ENCODE measurements around the gene ITPR1. TPM values are rescaled to one million over a fixed set of nuclear protein-coding genes. Genes with fewer than 3 reads are reported as not detected.
"Not testable (repeated sequence)": the region's sequence is repeated elsewhere in the genome, so short reads cannot be mapped to it uniquely, and the experiment has no call there.

Gene ITPR1
- 10 to 100 TPM; 78.7 to 80.4 TPM for total RNA-seq
- 10 to 100 TPM in 1 of 3 donors, 1 to 10 TPM in 2; 8.3 to 10.6 (median 9.7) TPM for polyA plus RNA-seq
- total RNA-seq: 141 to 238 (median 191) reads per million in 6 experiments

DNA sequence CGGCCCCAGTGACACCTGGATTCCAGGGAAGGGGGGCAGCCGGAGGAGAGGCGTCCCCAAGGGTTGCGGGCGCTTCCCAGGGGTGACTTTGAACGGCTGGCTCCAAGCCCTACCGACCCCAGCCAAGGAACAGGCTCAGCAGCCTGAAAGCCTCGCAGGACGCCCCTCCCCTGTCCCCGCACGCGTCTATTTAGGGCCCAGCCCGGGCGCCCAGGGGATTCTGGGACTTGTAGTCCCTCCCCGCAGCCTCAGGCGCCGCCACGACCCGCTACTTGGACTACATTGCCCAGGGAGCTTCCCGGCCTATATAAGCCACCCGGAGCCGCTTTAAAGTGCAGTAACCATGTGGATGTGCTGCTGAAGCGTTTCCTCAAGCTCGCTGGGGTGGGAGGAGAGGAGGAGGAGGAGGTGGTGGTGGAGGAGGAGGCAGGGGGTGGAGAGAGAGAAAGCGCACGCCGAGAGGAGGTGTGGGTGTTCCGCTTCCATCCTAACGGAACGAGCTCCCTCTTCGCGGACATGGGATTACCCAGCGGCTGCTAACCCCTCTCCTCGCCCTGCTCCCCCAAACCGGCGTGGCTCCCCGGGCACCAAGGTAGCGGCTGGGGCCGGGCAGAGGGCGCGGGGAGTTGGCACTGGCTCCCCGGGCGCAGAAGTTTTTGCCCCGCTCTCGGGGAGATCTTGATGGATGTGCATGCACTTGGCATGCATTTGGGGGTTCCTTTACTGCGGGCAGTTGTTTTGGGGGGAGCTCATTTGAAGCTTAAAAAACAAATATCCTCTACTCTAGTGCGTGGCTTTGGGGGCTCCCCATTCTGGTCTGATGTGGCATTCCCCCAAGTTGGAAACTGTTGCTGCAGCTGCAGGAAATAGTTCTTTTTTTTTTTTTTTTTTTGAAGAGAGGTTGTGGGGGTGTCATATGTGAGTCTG, at the start of gene ITPR1:
ITPR1 (plus strand) TSS at position 335 of the 927 bp plus-strand sequence. CDS start 23,144 bp downstream, outside the sequence.
- POLR2A ChIA-PET: interaction anchor here (0.6 to 4.5 kb wide), 24 partner anchors 11 to 1301 kb away, joined by 3 to 87 read pairs (median 5); partner anchors contain the start of genes EDEM1, SETMAR and SUMF1
- H3K9me3 Mint-ChIP-seq: no peaks in the 10 kb centered on the region
- ATAC-seq: peak; percentile 85 to 87
- H3K4me3 Mint-ChIP-seq: peak within 1 kb of the TSS; percentile 93 to 98 (median 97)
- peaks cover 29 to 58% (median 37%) of the 10 kb centered on the region in 4 donors for H3K4me1 Mint-ChIP-seq
- DNase-seq: peak; percentile 90 to 100 (median 98)
- H3K36me3 Mint-ChIP-seq: peaks cover 0 to 13% (median 0%) of the 10 kb centered on the region in 3 donors
- no peaks in the 10 kb centered on the region for H3K27me3 Mint-ChIP-seq
- H3K27ac Mint-ChIP-seq: peak within 1 kb of the TSS; percentile 81 to 96 (median 93)

DNA sequence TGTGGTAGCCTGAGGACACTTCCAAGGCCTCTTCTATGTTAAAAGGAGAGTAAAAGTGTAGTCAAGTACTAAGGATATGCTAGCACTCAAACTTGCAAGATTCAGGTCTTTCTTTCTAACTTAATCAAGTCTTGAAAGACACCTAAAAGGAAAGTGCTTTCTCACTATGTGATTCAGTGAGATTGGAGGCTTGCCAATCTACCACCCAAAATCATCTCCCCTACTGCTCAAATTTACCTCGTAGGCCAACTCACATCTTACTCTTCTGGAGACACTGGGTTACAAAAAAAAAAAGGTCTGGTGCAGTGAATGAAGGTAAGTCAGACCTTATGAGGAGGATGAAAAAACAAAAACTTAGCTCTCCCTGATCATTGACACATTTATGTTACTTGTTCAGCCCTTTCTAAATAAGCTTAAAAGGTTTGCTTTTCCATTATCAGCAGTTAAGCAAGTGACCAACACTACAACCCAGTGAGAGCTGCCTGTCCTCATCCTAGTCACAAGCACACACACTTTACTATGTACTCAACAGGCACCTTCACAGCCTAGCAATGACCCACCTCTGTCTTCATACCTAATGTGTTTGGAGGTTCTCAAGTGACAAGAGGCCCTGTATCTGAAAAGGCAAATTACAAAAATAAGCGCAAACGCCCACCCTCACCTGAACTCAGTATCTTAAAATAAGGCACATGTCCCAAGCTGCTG, 45.7 kb upstream of the ITPR1 start:
- Mint-ChIP-seq H3K4me3 (no peak overlapping the region), H3K27ac (no peak overlapping the region), H3K27me3 (no peaks in the 10 kb centered on the region), H3K36me3 (peaks cover 3 to 84% (median 15%) of the 10 kb centered on the region in 3 donors), H3K4me1 (peaks cover 0 to 2% (median under 1%) of the 10 kb centered on the region in 4 donors), H3K9me3 (no peaks in the 10 kb centered on the region)
- DNase-seq: no peak
- POLR2A ChIA-PET: no interaction called here
- no peak for ATAC-seq

DNA sequence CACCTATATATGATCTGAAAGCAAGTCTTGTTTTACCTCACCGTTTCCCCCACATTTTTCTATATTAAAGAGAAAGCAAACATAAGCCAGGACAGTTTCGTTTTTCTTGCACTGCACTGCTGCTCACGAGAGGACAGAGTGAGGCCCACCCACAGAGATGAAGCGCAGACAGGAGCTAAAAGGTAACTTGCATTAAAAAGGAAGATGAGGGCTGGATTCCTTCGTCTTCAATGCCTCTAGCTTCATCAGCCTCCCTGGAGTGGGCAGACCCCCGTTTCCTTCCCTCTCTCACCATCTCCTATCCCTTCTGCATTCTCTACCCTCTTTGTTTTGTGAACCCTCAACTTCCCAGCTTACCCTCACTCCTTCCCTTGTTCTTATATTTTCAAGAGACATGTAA, 45.0 kb upstream of the ITPR1 start:
- Mint-ChIP-seq H3K4me3 (no peak overlapping the region), H3K36me3 (peaks cover 0 to 82% (median 14%) of the 10 kb centered on the region in 3 donors), H3K4me1 (peaks cover 0 to 2% (median under 1%) of the 10 kb centered on the region in 4 donors), H3K9me3 (no peaks in the 10 kb centered on the region), H3K27me3 (no peaks in the 10 kb centered on the region), H3K27ac (peak overlapping the region in 1 of 10 donors; percentile 63)
- POLR2A ChIA-PET: no interaction called here
- ATAC-seq (no peak), DNase-seq (no peak)

DNA sequence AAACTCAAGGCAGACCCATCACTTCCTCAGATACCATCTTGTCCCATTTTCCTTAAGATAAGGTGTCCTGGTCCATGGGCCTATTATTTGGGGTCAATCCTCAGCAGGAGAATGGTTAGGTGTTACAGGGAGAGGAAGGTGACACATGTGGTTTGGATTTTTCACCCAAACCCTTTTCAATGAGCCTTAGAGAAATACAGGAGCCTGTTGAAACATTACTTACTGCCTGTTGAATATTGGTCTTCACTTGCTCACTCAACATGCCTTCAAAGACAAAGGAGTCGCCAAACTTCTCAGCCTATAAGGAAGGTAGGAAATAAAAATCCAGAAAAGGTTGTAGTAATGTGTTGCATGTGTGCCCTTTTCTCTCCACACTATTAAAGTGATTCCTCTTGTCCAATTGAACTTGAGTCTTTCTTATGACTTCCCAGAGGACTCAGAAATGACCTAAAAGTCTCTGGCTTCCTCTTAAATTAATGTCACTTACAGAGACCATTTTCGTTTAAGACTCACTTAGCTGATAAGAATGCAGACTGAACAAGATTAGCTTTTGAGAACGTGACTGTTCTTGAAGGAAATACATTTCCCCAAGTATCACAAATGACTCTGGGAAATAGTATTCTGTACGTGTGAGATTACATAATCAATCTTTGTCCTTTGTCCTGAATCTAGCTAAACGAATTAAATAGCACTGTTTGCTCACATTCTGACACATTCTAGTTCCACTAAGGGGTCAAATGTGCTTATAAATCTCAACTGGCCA, 43.9 kb upstream of the ITPR1 start:
- Mint-ChIP-seq H3K27ac (peak overlapping the region in 1 of 10 donors; percentile 17), H3K36me3 (peaks cover 0 to 71% (median 14%) of the 10 kb centered on the region in 3 donors), H3K9me3 (no peaks in the 10 kb centered on the region), H3K4me1 (peaks cover 0 to 2% (median under 1%) of the 10 kb centered on the region in 4 donors), H3K4me3 (no peak overlapping the region), H3K27me3 (no peaks in the 10 kb centered on the region)
- POLR2A ChIA-PET: no interaction called here
- DNase-seq: no peak
- ATAC-seq: no peak

DNA sequence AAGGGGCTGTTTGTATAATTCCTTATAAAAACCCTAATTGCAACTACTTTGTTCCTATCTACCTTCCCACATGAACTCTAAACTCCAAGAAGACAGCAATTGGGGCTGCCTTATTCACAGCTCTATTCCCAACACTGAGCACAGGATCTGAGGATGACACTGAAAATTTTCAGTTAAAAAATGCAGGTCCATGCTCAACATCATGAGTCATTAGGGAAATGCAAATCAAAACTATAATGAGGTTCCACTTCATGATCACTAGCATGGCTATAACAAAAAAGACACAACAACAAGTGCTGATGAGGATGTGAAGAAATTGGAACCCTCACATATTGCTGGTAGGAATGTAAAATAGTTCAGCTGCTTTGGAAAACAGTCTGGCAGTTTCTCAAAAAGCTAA, 39.0 kb upstream of the ITPR1 start:
- Mint-ChIP-seq H3K9me3 (no peaks in the 10 kb centered on the region), H3K36me3 (peaks cover 0 to 33% (median 7%) of the 10 kb centered on the region in 3 donors)
- POLR2A ChIA-PET: interaction anchor here (1.2 kb wide), 1 partner anchor 39 kb away, joined by 3 read pairs; the partner anchor contains the start of gene ITPR1

DNA sequence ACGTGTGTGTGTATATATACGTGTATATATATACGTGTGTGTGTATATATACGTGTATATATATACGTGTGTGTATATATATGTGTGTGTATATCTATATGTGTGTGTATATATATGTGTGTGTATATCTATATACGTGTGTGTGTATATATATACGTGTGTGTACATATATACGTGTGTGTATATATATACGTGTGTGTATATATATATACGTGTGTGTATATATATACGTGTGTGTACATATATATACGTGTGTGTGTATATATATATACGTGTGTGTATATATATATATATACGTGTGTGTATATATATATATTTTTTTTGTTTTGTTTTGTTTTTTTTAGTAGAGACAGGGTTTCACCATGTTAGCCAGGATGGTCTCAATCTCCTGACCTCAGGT, 36.4 kb upstream of the ITPR1 start:
- peaks cover 0 to 10% (median 4%) of the 10 kb centered on the region in 3 donors for H3K36me3 Mint-ChIP-seq
- POLR2A ChIA-PET, ATAC-seq, H3K4me3 Mint-ChIP-seq, DNase-seq, H3K9me3 Mint-ChIP-seq, H3K4me1 Mint-ChIP-seq, H3K27me3 Mint-ChIP-seq, H3K27ac Mint-ChIP-seq: not testable (repeated sequence)

More for the DNA sequence above, 39.0 kb upstream of the ITPR1 start:
- Mint-ChIP-seq H3K27ac (peak overlapping the region in 1 of 10 donors; percentile 16), H3K4me1 (peaks cover 2 to 7% (median 4%) of the 10 kb centered on the region in 4 donors), H3K4me3 (no peak overlapping the region), H3K27me3 (no peaks in the 10 kb centered on the region)
- ATAC-seq (no peak), DNase-seq (no peak)

DNA sequence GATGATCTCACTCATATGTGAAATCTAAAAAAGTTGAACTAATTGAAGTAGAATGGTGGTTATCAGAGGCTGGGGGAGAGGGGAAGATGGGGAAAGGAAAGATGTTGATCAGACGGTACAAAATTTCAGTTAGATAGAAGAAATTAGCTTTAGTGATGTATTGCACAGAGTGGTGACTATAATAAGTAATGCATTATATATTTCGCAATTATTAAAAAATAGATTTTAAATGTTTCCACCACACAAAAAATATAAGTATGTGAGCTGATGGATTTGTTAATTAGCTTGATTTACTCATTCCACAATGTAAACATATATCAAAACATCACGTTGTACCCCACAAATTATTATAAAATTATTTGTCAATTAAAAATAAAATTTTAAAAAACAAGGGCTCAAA, 34.2 kb upstream of the ITPR1 start:
- Mint-ChIP-seq H3K9me3 (no peaks in the 10 kb centered on the region), H3K27me3 (no peaks in the 10 kb centered on the region), H3K27ac (no peak overlapping the region), H3K4me3 (no peak overlapping the region), H3K36me3 (peaks cover 0 to 4% (median 0%) of the 10 kb centered on the region in 3 donors), H3K4me1 (peaks cover 7 to 11% (median 7%) of the 10 kb centered on the region in 4 donors)
- DNase-seq: no peak
- POLR2A ChIA-PET: no interaction called here
- ATAC-seq: no peak

DNA sequence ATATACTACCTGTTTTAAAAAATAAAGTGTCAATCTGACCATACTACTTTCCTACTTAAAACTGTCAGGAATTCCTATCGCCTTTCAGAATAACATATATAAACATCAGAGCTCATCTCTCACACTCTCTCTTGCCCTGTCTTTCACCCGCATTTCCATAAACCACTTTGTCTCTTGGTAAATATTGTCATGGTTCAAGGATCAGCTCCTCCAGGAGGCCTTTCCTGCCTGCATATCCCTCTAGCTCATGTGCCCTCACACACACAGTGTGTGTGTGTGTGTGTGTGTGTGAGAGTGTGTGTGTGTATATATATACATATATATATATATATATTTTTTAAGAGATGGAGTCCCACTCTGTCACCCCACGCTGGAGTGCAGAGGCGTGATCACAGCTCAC, 32.8 kb upstream of the ITPR1 start:
- no peak overlapping the region for H3K4me3 Mint-ChIP-seq
- DNase-seq (no peak), ATAC-seq (no peak)
- H3K36me3 Mint-ChIP-seq: peaks cover 0 to 4% (median 0%) of the 10 kb centered on the region in 3 donors
- peak overlapping the region in 1 of 10 donors; percentile 34 for H3K27ac Mint-ChIP-seq
- peaks cover 1 to 14% (median 7%) of the 10 kb centered on the region in 4 donors for H3K4me1 Mint-ChIP-seq
- H3K27me3 Mint-ChIP-seq: no peaks in the 10 kb centered on the region
- H3K9me3 Mint-ChIP-seq: no peaks in the 10 kb centered on the region
- POLR2A ChIA-PET: no interaction called here

DNA sequence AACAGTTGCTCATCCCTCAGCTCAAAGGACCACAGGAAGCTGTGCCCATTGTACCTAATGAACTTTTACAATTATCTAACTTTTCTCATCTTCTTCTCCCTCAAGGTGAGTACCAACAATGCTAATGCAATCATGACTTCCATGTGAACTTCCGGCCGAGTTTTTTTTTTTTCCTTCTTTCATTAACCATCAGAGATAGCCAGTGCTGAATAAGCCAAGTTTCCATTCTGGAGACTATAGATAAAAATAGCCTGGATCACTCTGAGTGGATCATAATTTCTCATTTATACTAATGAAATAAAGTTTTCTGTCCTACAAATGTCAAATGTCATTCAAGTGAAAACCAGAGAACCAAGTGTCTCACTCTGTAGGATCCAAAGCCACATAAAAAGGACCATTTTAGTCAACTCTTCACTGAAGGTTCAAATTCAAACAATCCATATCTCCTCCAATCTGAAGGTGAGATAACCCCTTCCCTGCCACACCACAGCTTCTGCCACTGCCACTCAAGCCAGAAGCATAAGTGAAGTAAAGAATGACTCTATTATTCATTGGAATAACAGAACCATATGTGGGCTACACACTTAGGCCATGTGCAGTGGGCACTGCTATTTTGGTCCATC, 31.6 kb upstream of the ITPR1 start:
- ATAC-seq: no peak
- Mint-ChIP-seq H3K36me3 (peaks cover 0 to 4% (median 0%) of the 10 kb centered on the region in 3 donors), H3K27ac (peak overlapping the region in 1 of 10 donors; percentile 40)

DNA sequence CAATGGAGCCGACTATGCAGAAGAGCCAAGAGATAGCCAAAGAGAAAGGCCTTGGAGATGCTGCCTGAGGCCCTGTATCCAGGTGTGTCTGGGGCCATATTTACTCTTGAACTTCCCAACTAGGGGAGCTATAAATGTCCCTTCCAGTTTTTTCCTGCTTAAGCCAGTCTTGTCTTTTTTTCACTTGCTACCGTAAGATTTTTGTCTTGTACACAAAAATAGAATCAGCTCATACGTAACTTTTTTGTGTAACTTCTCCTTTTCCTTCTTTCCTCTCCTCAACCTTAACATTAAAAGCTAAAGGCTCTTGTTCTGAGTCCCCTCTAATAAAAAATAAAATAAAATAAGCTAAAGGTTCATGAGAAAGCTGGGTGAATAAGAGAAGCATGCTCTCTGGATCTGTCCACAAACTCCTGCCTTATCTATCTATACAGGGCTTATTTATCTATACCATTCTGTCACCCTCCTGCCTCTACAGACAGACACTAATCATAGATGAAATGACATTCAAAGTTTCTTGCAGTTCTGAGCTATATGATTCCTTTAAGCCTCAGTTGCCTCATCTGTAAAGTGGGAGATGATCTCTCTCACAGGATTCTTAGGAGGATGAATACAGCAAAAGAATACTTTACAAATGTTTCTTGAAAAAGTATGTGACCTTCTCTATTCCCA, 30.6 kb upstream of the ITPR1 start:
- Mint-ChIP-seq H3K4me3 (no peak overlapping the region), H3K9me3 (no peaks in the 10 kb centered on the region), H3K36me3 (peaks cover 0 to 4% (median 0%) of the 10 kb centered on the region in 3 donors), H3K27me3 (no peaks in the 10 kb centered on the region), H3K4me1 (peaks cover 9 to 30% (median 19%) of the 10 kb centered on the region in 4 donors), H3K27ac (no peak overlapping the region)
- DNase-seq (no peak), ATAC-seq (no peak)
- POLR2A ChIA-PET: no interaction called here

More for the DNA sequence above, 31.6 kb upstream of the ITPR1 start:
- POLR2A ChIA-PET: interaction anchor here (0.7 kb wide), 1 partner anchor 31 kb away, joined by 3 read pairs; the partner anchor contains the start of gene ITPR1
- peaks cover 9 to 22% (median 14%) of the 10 kb centered on the region in 4 donors for H3K4me1 Mint-ChIP-seq
- no peak for DNase-seq
- no peaks in the 10 kb centered on the region for H3K27me3 Mint-ChIP-seq
- H3K9me3 Mint-ChIP-seq: no peaks in the 10 kb centered on the region
- no peak overlapping the region for H3K4me3 Mint-ChIP-seq

DNA sequence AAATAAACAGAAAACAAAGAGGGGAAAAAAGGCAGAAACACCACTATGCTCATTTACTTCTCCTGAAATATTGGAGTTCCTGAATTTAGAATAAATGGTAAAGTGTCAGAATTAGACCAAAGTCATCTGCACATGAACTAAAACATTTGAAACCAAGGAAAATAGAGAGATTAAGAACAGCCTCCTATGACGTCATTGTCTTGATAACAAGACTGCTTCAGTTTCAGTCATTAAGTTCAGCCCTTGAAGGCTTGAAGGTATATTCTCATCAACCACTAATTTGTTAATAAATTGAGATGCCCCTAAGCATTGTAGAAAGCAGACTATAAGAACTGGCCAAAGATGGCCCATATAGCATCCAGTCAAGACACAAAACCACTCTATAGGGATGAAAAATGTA, 28.6 kb upstream of the ITPR1 start:
- POLR2A ChIA-PET: no interaction called here
- ATAC-seq: no peak
- no peak overlapping the region for H3K27ac Mint-ChIP-seq

More for the DNA sequence above, 28.6 kb upstream of the ITPR1 start:
- Mint-ChIP-seq H3K36me3 (peaks cover 0 to 4% (median 0%) of the 10 kb centered on the region in 3 donors), H3K4me3 (peak overlapping the region in 3 of 10 donors; percentile 26 to 54 (median 45)), H3K27me3 (no peaks in the 10 kb centered on the region), H3K4me1 (peaks cover 9 to 30% (median 20%) of the 10 kb centered on the region in 4 donors), H3K9me3 (no peaks in the 10 kb centered on the region)
- DNase-seq: no peak

Data from naive thymus-derived CD8-positive, alpha-beta T cell (primary cell).